GM15510 (cell line): ENCODE results near the gene CYP3A4.

Experiments
- POLR2A ChIP-seq: IDR thresholded peaks from 3 replicates; pipeline ENCODE4 v1.6.1; 2011; ENCODE audit warnings: borderline replicate concordance; ENCODE audit not compliant: insufficient read length; ENCODE audit errors: extremely low read depth

CYP3A4 gene

GRCh38 chr7:99784007-99784406, at the start of gene CYP3A4:
CYP3A4 (minus strand) TSS chr7:99784184; CDS start chr7:99784081, 103 bp downstream.
- TF ChIP-seq POLR2A, result no peak

- no peak for TF ChIP-seq POLR2A
Measured at GRCh38 chr7:99833289-99833877, 49.4 kb upstream of the CYP3A4 start.

GRCh38 chr7:99831595-99831994, 47.6 kb upstream of the CYP3A4 start:
- no peak for TF ChIP-seq POLR2A

- no peak for TF ChIP-seq POLR2A
Measured at GRCh38 chr7:99829524-99830160, 45.7 kb upstream of the CYP3A4 start.

GRCh38 chr7:99828811-99829210, 44.8 kb upstream of the CYP3A4 start:
- TF ChIP-seq POLR2A, result no peak

GRCh38 chr7:99827040-99827778, 43.2 kb upstream of the CYP3A4 start:
- no peak for TF ChIP-seq POLR2A

- no peak for TF ChIP-seq POLR2A
Measured at GRCh38 chr7:99825873-99826272, 41.9 kb upstream of the CYP3A4 start.

GRCh38 chr7:99825452-99825851, 41.5 kb upstream of the CYP3A4 start:
- TF ChIP-seq POLR2A, result no peak

GRCh38 chr7:99824091-99824490, 40.1 kb upstream of the CYP3A4 start:
- no peak for TF ChIP-seq POLR2A

- no peak for TF ChIP-seq POLR2A
Measured at GRCh38 chr7:99822731-99823718, 39.0 kb upstream of the CYP3A4 start.

GRCh38 chr7:99820408-99821027, 36.5 kb upstream of the CYP3A4 start:
- no peak for TF ChIP-seq POLR2A

GRCh38 chr7:99808766-99809165, 24.8 kb upstream of the CYP3A4 start:
- TF ChIP-seq POLR2A, result no peak

- no peak for TF ChIP-seq POLR2A
Measured at GRCh38 chr7:99806839-99807478, 23.0 kb upstream of the CYP3A4 start.

- no peak for TF ChIP-seq POLR2A
Measured at GRCh38 chr7:99805641-99806040, 21.7 kb upstream of the CYP3A4 start.
